Frontal cortex (tissue), 4 donors: ENCODE measurements around the gene ASIC4. TPM values are rescaled to one million over a fixed set of nuclear protein-coding genes. Genes with fewer than 3 reads are reported as not detected.

Experiments
- DNase-seq, 2 donors: peaks; one replicate each; pipeline ENCODE4 v3.0.0; 2012; ENCODE audit warnings: low spot score in 2 of 2
- FAIRE-seq: peaks from 2 replicates; lab custom pipeline; 2012; peaks lifted over from hg19 to GRCh38; lab: Jason Lieb, UNC
- small RNA-seq: library from RNA; depleted of rRNA; stranded (forward); fragments of <200 nt; gene quantifications from one replicate; pipeline ENCODE3, GENCODE V24; 2014
- total RNA-seq: library from RNA; depleted of rRNA; stranded (reverse); fragments of >200 nt; gene quantifications from one replicate; pipeline ENCODE4 v1.2.3, GENCODE V29; 2014
- donor health status: control.
- donor health status: control.
- donor health status: control.

The ASIC4 gene
- total RNA-seq, 1 donor from 2014 or later: 2.9 TPM

GRCh38 chr2:219575566-219576504 lies 61.6 kb downstream of the ASIC4 start:
- DNase-seq (no peak), FAIRE-seq (no peak)

DNA sequence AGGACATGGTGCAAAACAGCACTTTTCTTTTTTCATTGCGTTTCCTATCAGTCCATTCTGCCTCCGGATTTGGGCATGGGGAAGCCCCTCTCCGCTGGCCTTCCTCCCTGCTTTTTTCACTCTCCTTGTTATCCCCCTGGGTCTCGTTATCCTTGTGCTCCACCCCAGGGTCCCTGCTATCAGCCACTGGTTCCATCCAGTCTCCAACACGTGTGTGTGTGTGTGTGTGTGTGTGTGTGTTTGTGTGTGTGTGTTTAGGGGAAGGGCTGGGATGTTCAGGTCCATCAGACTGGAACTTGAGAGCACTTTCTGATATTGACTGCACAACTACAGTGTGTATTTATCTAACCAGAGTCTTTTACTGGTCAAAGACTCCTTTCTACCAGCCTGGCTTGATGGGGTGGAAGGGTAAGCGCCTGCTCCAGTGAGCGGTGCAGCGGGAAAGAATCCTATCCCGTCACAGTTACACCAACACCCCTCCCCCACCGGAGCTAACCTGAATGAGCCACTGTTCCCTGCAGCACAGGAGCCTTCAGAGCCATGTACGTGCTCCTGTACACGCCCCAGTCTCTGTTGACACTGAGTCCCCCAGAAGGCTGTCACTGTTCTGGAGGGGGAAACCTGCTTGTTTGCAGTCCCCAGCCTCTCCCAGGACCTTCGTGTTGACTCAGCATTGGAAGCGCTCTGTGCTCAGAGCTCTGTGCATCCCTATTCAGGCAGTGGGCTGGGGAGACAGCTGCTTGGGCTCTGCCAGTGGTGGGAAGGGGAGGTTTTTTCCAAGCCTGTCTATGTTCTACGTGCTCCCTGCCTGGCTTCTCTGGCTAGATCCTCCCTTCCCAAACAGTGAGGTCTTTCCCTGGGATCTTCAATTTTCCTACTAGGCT lies 62.5 kb downstream of the ASIC4 start:
- no peak for FAIRE-seq

DNA sequence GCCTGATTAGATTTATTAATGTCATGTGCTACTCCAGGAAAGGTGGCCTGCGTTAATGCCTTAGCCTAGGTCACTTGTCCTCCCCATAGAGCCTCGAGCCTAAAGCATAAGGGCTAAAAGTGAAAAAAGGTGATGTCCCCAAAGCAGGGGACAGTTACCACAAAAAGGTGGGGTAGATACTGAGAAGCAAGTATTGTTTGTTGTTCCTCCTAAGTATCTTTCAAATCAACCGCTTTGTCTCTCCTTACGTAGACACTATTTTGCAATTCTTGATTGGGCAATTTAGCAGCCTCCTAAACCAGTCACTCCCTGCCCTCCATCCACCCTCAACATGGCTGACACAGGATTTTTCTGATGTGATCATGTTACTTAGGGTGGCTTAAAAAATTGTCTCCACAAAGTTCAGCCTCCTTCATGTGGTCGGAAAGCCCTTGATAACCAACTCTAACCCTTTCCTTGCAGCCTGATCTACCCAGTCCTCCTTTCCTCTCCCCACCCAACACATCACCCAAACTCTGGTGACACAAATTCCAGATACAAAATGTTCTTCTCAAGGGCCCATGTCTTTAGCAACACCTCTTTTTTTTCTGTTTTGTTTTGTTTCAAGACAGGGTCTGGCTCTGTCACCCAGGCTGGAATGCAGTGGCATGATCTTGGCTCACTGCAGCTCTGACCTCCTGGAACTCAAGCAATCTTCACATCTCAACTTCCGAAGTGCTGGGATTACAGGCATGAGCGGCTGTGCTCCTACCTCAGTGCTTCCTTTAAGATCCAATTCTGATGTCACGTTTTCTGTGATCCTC lies 64.7 kb downstream of the ASIC4 start:
- DNase-seq: no peak
- FAIRE-seq: no peak

More for the DNA sequence above, 62.5 kb downstream of the ASIC4 start:
- no peak for DNase-seq

GRCh38 chr2:219581346-219581745 lies 67.1 kb downstream of the ASIC4 start:
- DNase-seq (no peak), FAIRE-seq (no peak)

Small RNA genes within 50 kb of the gene (small RNA-seq; reads per million reads assigned to genes)
- gene MIR3132: not detected

Other genes starting within 250 kb of the ASIC4 start
- gene DNAJB2, start 235.1 kb upstream of the ASIC4 start, total RNA-seq: 46.1 TPM
- gene PTPRN, start 205.1 kb upstream of the ASIC4 start, total RNA-seq: 24.5 TPM
- 0.82 TPM for gene RESP18, start 181.7 kb upstream of the ASIC4 start, total RNA-seq
- gene DNPEP, start 126.6 kb upstream of the ASIC4 start, total RNA-seq: 13.9 TPM
- gene DES, start 96.1 kb upstream of the ASIC4 start, total RNA-seq: 0.41 TPM
- 13.0 TPM for gene SPEG, start 79.6 kb upstream of the ASIC4 start, total RNA-seq
- 13.0 TPM for gene GMPPA, start 15.6 kb upstream of the ASIC4 start, total RNA-seq
- gene CHPF, start 29.3 kb downstream of the ASIC4 start, total RNA-seq: 24.1 TPM
- 14.7 TPM for gene TMEM198, start 29.5 kb downstream of the ASIC4 start, total RNA-seq
- gene OBSL1, start 57.1 kb downstream of the ASIC4 start, total RNA-seq: 40.4 TPM
- gene INHA, start 57.8 kb downstream of the ASIC4 start, total RNA-seq: 0.41 TPM
- 13.0 TPM for gene STK11IP, start 83.4 kb downstream of the ASIC4 start, total RNA-seq
- 31.8 TPM for gene SLC4A3, start 113.1 kb downstream of the ASIC4 start, total RNA-seq